Medulla oblongata (tissue), 1 donor: Measurements from ENCODE around the gene ZNF669.

Source experiments
- DNase-seq: peaks from one replicate; pipeline ENCODE4 v3.0.0-alpha.2; 2015; ENCODE audit errors: extremely low spot score

Gene ZNF669

DNA sequence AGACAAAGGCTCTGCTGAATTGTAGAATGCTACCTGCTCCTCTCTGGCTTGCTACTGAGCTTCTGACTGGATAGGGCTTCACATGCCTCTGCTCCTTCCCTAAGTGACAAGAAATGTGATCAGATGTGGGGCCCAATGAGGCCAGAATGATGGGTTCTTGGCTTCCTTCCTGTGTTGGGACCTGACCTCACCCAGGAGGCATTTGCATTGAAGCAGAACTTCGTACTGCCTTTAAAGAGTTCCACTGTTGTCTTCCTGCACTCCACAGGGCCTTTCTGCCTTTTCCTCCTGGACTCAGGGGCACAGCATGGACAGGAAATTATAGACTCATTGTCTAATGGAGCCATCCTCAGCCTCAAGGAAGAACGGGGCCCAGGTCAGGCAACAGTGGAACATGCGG is 39.9 kb downstream of the ZNF669 start:
- no peak for DNase-seq

DNA sequence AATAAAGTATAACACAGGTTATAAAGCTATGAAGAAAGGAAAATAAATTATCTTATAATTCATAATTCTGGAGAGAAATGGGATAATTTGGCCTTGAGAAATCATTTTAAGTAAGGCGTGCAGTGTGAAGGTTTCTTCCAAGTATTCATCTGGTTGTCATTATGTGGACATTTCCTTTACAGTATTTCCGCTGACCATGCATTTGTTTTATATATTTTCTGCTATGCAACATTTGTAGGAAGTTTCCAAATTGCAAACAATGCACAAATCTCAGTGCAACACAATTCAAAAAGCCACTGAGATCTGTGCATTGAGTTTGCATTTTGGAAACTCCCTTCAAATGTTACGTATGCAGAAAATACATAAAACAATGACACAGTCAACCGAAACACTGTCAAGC is 43.4 kb downstream of the ZNF669 start:
- no peak for DNase-seq

DNA sequence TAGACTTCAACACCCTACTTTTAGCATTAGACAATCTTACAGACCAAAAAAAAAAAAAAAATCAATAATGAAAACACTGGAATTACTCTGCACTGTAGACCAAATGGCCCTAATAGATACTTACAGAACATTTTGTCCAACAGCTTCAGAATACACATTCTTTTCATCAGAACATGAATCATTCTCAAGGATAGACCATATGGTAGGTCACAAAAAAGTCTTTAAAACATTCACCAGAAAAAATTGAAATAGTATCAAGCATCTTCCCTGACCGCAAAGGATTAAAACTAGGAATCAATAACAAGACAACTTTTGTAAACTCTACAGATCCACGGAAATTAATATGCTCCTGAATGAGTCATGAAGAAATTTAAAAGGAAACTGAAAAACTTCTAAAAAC is 48.1 kb downstream of the ZNF669 start:
- no peak for DNase-seq

DNA sequence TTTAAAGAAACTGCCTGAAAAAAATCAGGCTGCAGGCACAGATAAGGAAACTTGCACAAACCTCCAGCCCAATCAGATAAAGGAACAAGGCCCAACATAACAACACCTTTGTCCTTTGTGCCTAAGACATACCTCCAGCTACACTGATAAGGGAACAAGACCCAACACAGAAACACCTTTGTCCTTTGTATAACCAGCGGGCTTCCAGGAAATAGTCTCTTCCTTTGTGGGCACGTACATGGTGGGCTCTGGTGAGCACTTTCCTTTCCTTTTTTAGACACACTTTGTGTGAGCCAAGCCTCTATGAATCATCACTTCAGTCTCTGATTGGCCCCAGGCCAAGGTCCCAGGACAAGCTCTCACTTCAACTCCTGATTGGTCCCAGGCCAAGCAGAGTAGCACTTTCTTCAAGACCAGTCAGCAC is 49.2 kb downstream of the ZNF669 start:
- DNase-seq = no peak
